ENCODE measurements around the gene PDPR. TPM values are rescaled to one million over a fixed set of nuclear protein-coding genes. Genes with fewer than 3 reads are reported as not detected.
"Not testable (repeated sequence)": the region's sequence is repeated elsewhere in the genome, so short reads cannot be mapped to it uniquely, and the experiment has no call there.

The PDPR gene
- total and polyA plus RNA-seq, 2 donors (not counting 3 experiments of a cell fraction or from before 2014, with no cell fraction given), result 26.4 to 29.9 TPM

GRCh38 chr16:70135796-70136195 is 21.7 kb downstream of the PDPR start:
- CTCF ChIA-PET; DNase-seq (ENCODE audit: low read depth, low spot score); H3K79me2 ChIP-seq (ENCODE audit: control insufficient read depth, insufficient read depth, low read length); H3K4me3 ChIP-seq (replicated peaks in 1 of 3; ENCODE audit: insufficient read depth in 1 of 3, low read depth in 1 of 3, low read length in 3 of 3); H3K4me2 ChIP-seq (ENCODE audit: insufficient read depth, low read length); FAIRE-seq; H3K9me1 ChIP-seq (replicated peaks; ENCODE audit: control insufficient read depth, extremely low read depth, insufficient read depth, low read length); intact Hi-C loops (cut with micrococcal nuclease); H3K27me3 ChIP-seq (ENCODE audit: control insufficient read depth in 2 of 2, insufficient read depth in 2 of 2, low read length in 2 of 2); H3K9me3 ChIP-seq (replicated peaks; ENCODE audit: control insufficient read depth, insufficient read depth, low read length); H4K20me1 ChIP-seq (replicated peaks; ENCODE audit: control insufficient read depth, extremely low read depth, insufficient read depth, low read length); POLR2A ChIA-PET; BruUV-seq (replicated peaks); H2AFZ ChIP-seq (ENCODE audit: low read depth, low read length); H3K27ac ChIP-seq (ENCODE audit: insufficient read depth, low read depth, low read length); H3K9ac ChIP-seq (replicated peaks; ENCODE audit: extremely low read depth, insufficient read depth, low read length); H3K4me1 ChIP-seq (ENCODE audit: control insufficient read depth, extremely low read depth, insufficient read depth, low read length); dilution Hi-C loops (cut with MboI; ENCODE audit: extremely low pct_ligation_motif_present, low sequenced_read_pairs): not testable (repeated sequence)
- H3K36me3 ChIP-seq (ENCODE audit: control insufficient read depth in 2 of 2, extremely low read depth in 1 of 2, insufficient read depth in 2 of 2, low read length in 2 of 2), result peaks cover 0 to 16% of the 10 kb centered on the region in 2 experiments

GRCh38 chr16:70136595-70136994 is 22.5 kb downstream of the PDPR start:
- intact Hi-C loops (cut with micrococcal nuclease); dilution Hi-C loops (cut with MboI; ENCODE audit: extremely low pct_ligation_motif_present, low sequenced_read_pairs); POLR2A ChIA-PET; H3K9me3 ChIP-seq (replicated peaks; ENCODE audit: control insufficient read depth, insufficient read depth, low read length); DNase-seq (ENCODE audit: low read depth, low spot score); FAIRE-seq; H3K27ac ChIP-seq (ENCODE audit: insufficient read depth, low read depth, low read length); H3K79me2 ChIP-seq (ENCODE audit: control insufficient read depth, insufficient read depth, low read length); H2AFZ ChIP-seq (ENCODE audit: low read depth, low read length); H3K9ac ChIP-seq (replicated peaks; ENCODE audit: extremely low read depth, insufficient read depth, low read length); H3K4me2 ChIP-seq (ENCODE audit: insufficient read depth, low read length); H4K20me1 ChIP-seq (replicated peaks; ENCODE audit: control insufficient read depth, extremely low read depth, insufficient read depth, low read length); H3K4me1 ChIP-seq (ENCODE audit: control insufficient read depth, extremely low read depth, insufficient read depth, low read length); H3K4me3 ChIP-seq (replicated peaks in 1 of 3; ENCODE audit: insufficient read depth in 1 of 3, low read depth in 1 of 3, low read length in 3 of 3); H3K9me1 ChIP-seq (replicated peaks; ENCODE audit: control insufficient read depth, extremely low read depth, insufficient read depth, low read length); CTCF ChIA-PET; H3K27me3 ChIP-seq (ENCODE audit: control insufficient read depth in 2 of 2, insufficient read depth in 2 of 2, low read length in 2 of 2); BruUV-seq (replicated peaks): not testable (repeated sequence)
- peaks cover 4 to 18% of the 10 kb centered on the region in 2 experiments for H3K36me3 ChIP-seq (ENCODE audit: control insufficient read depth in 2 of 2, extremely low read depth in 1 of 2, insufficient read depth in 2 of 2, low read length in 2 of 2)

- H3K9me1 ChIP-seq (replicated peaks; ENCODE audit: control insufficient read depth, extremely low read depth, insufficient read depth, low read length); H2AFZ ChIP-seq (ENCODE audit: low read depth, low read length); H4K20me1 ChIP-seq (replicated peaks; ENCODE audit: control insufficient read depth, extremely low read depth, insufficient read depth, low read length); CTCF ChIA-PET; BruUV-seq (replicated peaks); H3K4me3 ChIP-seq (replicated peaks in 1 of 3; ENCODE audit: insufficient read depth in 1 of 3, low read depth in 1 of 3, low read length in 3 of 3); intact Hi-C loops (cut with micrococcal nuclease); H3K4me2 ChIP-seq (ENCODE audit: insufficient read depth, low read length); H3K27me3 ChIP-seq (ENCODE audit: control insufficient read depth in 2 of 2, insufficient read depth in 2 of 2, low read length in 2 of 2); H3K9me3 ChIP-seq (replicated peaks; ENCODE audit: control insufficient read depth, insufficient read depth, low read length); H3K79me2 ChIP-seq (ENCODE audit: control insufficient read depth, insufficient read depth, low read length); FAIRE-seq; H3K4me1 ChIP-seq (ENCODE audit: control insufficient read depth, extremely low read depth, insufficient read depth, low read length); DNase-seq (ENCODE audit: low read depth, low spot score); POLR2A ChIA-PET; H3K27ac ChIP-seq (ENCODE audit: insufficient read depth, low read depth, low read length); H3K9ac ChIP-seq (replicated peaks; ENCODE audit: extremely low read depth, insufficient read depth, low read length); dilution Hi-C loops (cut with MboI; ENCODE audit: extremely low pct_ligation_motif_present, low sequenced_read_pairs): not testable (repeated sequence)
- peaks cover 4 to 20% of the 10 kb centered on the region in 2 experiments for H3K36me3 ChIP-seq (ENCODE audit: control insufficient read depth in 2 of 2, extremely low read depth in 1 of 2, insufficient read depth in 2 of 2, low read length in 2 of 2)
These were observed 28.6 kb downstream of the PDPR start for GRCh38 chr16:70142739-70143138.

DNA sequence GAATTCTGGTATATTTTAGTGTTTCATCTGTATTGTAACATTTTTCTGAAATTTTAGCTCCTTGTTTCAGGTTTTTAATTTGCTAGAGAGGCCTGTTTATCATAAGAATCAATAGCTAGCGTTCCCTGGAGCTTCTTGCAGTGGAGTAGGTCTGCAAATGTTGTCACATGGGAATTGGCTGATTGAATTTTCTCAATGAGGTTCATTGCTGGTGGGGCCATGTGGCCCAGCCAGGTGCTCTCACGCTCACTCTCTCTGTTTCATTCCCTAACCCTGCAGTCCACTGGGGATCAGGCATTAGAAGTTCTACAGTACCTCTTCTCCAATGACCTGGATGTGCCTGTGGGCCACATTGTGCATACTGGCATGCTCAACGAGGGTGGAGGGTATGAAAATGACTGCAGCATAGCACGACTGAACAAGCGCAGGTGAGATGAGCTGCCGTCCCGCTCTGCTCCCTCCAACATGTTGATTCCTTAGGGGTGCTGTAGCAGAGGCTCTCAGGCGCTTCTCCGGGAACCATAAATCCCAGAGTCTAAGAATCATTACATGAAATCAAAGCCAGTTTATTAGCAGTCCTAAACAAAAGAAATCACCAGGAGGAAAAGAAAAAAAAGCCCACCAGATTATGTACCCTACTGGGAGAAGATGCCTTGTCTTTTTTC is 29.2 kb downstream of the PDPR start:
- POLR2A ChIA-PET; H3K4me2 ChIP-seq (ENCODE audit: insufficient read depth, low read length); H3K9me3 ChIP-seq (replicated peaks; ENCODE audit: control insufficient read depth, insufficient read depth, low read length); FAIRE-seq; H3K27ac ChIP-seq (ENCODE audit: insufficient read depth, low read depth, low read length); H3K9ac ChIP-seq (replicated peaks; ENCODE audit: extremely low read depth, insufficient read depth, low read length); DNase-seq (ENCODE audit: low read depth, low spot score); CTCF ChIA-PET; BruUV-seq (replicated peaks); H3K9me1 ChIP-seq (replicated peaks; ENCODE audit: control insufficient read depth, extremely low read depth, insufficient read depth, low read length); H3K27me3 ChIP-seq (ENCODE audit: control insufficient read depth in 2 of 2, insufficient read depth in 2 of 2, low read length in 2 of 2); dilution Hi-C loops (cut with MboI; ENCODE audit: extremely low pct_ligation_motif_present, low sequenced_read_pairs); H2AFZ ChIP-seq (ENCODE audit: low read depth, low read length); H4K20me1 ChIP-seq (replicated peaks; ENCODE audit: control insufficient read depth, extremely low read depth, insufficient read depth, low read length); intact Hi-C loops (cut with micrococcal nuclease); H3K4me1 ChIP-seq (ENCODE audit: control insufficient read depth, extremely low read depth, insufficient read depth, low read length); H3K4me3 ChIP-seq (replicated peaks in 1 of 3; ENCODE audit: insufficient read depth in 1 of 3, low read depth in 1 of 3, low read length in 3 of 3); H3K79me2 ChIP-seq (ENCODE audit: control insufficient read depth, insufficient read depth, low read length): not testable (repeated sequence)
- peaks cover 4 to 22% of the 10 kb centered on the region in 2 experiments for H3K36me3 ChIP-seq (ENCODE audit: control insufficient read depth in 2 of 2, extremely low read depth in 1 of 2, insufficient read depth in 2 of 2, low read length in 2 of 2)
